HG02970 (cell line): ENCODE measurements around the gene ARL5A.

ENCODE experiments used
- ATAC-seq: cut with Tn5 transposase; IDR thresholded peaks from one replicate; pipeline ENCODE4 v1.9.1; 2021; ENCODE audit warnings: mild to moderate bottlenecking, moderate library complexity, moderate number of reproducible peaks; ENCODE audit not compliant: unreplicated experiment, low FRiP score

ARL5A gene

DNA sequence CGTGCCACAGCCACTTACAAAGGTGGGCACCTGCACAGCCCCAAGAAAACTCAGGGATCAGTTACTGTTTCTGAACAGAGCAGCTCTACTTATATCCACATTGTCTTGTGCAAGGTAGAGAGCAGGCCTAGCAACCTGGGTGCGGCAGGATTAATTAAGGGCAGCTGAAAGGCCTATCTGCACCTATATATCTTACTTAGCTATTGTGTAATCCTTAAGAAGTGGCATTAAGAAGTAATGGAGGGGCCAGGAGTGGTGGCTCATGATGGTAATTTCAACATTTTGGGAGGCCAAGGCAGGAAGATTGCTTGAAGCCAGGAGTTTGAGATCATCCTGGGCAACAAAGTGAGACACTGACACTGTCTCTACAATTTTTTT, 12.8 kb upstream of the ARL5A start:
- no peak for ATAC-seq

DNA sequence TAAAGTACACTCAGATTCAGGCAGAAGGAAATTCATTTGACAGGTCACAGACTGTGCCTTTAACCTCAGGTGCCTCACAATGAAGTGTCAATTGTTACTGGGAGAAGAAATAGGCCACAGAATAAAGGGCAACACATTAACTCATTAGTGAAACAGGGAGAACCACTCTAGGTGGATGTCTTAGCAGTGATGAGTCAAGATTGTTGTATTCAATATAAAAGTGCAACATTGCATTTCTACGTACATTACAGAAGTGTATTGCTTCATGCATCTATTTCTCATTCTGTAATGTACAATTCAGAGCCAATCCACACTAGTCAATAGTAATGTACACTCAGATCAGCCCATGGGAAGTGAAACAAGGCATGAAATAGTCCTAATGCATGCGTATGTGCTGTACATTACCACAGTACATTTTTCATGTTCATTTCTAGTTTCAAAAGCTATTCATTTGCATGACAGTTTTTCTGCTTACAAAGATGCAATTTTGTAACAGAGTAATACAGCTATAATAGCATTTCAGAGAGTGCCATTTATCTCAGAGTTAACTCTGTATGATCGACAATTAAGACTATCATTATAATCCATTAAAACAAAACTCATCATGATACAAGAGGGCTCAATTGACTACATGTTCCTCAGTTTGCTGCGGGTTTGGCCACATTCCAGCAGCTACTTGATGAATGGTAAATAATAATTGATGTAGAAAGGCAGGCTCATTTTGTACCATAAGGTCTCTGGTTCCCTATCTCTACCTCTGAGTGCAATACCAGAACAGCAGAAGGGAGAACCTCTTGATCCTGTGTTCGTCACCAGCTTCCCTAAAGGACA, 12.2 kb upstream of the ARL5A start:
- peak; percentile 97 for ATAC-seq

DNA sequence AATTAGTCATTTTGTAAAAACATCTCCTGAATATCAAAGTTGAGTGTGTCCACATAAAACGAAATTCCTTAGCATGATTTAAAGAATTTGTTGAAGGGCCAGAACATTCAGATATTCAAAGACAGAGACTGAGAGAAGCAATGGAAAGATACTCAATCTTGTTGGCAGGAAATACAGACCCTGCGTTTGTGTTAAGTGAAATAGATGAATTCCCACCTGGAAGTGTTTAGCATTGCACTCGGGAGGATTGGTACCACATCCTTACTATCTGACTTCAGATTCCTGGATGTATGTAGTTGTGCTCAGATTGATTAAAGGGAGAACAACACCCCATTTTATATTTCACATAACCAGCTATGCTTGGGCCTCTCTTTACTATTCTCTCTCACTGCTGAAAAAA, 9.7 kb upstream of the ARL5A start:
- ATAC-seq = no peak

DNA sequence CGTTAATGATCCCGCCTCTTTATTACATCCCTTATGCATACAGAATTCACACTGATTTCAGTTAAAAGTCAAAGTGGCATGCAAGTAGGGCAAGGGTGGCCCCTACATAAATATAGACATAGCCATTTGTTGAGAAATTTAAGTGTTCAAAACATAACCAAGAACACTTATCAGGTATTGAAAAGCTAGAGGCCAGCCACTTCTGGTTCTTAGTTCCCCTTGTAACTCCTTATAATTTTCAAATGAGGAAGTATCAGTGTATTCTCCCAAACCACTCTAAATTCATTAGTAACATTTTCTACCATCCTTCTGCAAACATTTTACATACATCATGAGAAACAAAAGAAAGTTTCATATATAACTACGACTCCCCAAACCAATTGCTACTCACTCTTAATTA, 5.8 kb upstream of the ARL5A start:
- ATAC-seq = no peak

DNA sequence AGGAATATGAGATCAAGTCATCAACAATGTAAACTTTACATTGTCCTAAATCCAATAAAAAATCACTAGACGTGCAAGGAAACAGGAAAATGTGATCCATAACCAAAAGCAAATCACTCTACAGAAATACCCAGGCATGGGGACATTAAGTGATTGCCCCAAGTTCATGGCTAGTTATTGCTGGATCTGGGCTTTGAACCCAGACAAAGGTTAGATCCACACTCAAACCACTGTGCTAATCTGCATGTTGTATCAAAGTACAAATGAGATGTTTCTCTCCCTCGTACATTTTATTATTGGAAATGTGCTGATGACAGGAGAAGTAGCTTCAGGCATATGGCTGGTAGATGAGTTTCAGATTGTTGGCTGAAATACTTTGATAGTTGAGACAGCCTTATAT, 2.7 kb upstream of the ARL5A start:
- ATAC-seq = no peak

DNA sequence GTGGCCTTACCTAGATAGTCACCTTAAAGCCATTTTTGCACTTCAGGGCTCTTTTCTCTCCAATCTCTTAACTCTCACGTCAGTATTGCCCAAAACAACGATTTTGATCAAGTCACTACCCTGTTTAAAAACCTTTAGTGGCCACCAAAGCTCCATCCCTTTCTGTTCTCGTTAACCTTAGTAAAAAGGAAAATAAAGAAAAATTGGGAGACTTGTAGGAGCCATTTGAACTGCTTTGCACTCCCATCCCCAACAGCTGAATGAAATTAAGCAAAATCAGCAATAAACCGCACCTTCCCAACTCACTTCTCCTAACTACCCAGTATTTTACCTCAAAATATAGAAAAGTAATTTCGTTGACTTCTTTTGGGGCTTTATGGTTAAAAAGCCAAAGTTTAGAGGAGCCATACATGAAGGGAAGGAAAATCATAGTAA, 686 bp upstream of the ARL5A start:
- no peak for ATAC-seq

DNA sequence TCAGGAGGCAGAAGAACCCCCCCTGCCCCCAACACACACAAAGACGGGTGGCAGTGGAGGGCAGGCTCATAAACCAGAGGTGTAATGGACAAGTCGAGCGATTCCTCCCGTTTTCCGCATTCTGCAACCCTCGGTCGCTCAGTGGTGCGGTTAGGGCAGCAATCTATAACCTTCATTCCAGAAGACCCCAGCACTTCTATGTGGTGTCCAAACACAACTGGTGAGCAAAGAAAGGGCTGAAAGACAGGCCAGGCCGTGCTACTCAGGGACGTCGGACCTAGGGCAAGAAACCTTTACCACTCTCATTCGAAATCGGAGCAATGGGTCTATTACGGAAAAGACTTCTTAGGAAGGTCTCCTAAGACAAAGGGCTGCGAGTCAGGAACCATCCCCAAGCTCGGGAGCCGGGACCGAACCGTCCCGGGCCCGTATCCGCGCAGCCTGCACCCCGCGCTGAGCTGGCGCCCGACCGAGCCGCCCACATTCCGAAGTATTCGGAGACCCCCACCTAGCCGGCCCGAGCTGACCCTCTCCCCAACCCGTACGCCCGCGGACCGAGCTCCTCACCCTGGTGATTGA, 568 bp downstream of the ARL5A start:
- ATAC-seq = peak; percentile 8

DNA sequence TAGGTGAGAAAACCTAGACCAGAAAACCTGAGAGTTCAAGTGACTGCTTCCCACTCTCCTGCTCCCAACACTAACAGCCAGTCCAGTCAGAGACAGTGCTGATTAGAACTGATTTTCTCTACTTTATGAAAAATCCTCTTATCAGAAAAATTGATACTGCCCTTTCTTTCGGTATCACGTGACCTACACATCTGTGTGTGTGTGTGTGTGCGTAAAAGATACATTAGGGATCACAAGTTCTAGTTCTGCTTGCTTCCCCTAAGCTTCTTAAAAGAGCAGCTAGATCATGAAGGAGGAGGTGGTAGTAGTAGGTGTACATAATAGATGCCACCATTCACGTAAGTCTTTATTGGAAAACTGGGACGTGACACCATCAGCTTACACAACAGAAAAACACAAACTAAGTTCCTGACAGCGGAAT, 1.5 kb downstream of the ARL5A start:
- ATAC-seq = no peak

DNA sequence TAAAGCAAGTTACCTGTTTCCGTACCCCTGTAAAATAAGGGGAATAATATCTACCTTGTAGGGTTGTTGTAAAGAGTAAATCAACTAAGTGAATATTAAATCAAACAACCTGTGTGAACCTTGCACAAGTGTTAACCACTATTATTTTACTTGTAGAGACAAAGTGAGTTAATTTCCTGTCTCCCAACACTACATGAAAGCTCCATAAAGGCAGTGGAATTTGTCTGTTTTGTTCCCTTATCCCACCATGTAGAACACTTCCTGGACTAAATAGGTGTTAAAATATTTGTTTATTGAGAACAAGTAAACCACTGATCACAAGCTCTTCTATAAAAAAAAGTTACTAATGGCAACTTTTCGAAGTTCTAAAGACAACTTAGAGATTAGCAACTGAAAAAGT, 3.3 kb downstream of the ARL5A start:
- no peak for ATAC-seq

DNA sequence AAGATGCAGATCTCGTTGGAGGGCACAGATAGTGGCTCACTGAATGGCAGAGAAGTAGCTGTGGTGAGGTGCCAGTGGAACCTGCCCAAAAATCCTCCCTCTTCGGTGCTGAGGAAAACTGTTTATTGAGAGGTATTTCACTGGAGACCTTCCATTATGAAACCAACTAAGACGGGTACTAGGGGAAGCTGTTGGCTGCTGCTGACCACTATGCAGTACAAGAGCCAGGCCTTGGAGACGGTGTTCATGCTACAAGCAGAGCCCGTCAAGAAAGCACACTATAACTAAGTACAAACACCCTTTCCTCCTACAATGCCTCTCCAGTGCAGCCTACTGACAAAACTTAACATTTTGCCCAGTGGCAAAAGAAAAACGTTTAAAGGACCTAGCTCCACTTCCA, 4.6 kb downstream of the ARL5A start:
- no peak for ATAC-seq

DNA sequence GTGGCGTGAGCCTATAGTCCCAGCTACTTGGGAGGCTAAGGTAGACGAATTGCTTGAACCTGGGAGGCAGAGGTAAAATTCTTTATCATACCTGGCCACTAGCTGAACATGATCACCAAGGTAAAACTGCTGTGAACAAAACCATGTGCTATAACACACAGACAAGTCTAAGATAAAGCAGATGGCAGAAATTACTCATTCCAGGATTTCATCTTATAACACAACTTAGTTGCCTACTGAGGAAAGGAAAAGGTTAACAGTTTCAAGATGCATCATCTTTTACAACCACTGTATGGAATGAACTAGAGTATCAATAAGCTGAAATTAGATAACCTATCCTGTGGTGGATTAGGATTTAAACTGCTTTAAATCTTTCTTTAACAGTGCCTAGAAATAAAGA, 8.3 kb downstream of the ARL5A start:
- no peak for ATAC-seq

DNA sequence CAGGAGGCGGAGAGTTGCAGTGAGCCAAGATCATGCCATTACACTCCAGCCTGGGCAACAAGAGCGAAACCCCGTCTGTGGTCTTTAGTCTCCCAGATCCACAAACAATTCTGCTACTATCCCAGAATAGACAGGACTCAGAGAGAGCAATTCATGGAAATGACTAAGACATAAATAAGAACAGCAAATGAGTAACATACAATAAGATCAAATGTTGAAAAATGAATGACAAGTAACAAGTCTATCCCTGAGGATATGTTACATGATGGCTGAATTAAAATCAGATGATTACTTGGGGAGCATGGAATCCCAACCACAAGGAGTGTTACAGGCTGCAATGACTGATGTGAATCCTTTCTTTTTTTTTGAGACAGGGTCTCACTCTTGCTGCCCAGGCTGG, 10.3 kb downstream of the ARL5A start:
- ATAC-seq = no peak

DNA sequence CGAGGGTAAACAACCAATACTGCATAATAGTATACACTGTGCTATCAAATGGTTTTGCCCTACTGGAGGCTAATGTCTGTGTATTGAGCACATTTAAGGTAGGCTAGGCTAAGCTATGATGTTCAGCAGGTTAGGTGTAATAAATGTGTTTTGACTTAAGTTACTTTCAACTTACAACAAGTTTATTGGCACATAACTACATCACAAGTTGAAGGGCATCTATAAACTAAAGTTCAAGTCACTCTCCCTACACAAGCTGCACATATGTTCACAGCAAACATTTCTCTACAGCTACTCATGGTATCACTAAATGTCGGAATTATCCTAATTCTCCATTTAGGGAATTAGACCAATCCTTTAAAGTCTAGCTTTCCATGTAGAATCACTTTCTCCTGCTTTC, 11.4 kb downstream of the ARL5A start:
- no peak for ATAC-seq

DNA sequence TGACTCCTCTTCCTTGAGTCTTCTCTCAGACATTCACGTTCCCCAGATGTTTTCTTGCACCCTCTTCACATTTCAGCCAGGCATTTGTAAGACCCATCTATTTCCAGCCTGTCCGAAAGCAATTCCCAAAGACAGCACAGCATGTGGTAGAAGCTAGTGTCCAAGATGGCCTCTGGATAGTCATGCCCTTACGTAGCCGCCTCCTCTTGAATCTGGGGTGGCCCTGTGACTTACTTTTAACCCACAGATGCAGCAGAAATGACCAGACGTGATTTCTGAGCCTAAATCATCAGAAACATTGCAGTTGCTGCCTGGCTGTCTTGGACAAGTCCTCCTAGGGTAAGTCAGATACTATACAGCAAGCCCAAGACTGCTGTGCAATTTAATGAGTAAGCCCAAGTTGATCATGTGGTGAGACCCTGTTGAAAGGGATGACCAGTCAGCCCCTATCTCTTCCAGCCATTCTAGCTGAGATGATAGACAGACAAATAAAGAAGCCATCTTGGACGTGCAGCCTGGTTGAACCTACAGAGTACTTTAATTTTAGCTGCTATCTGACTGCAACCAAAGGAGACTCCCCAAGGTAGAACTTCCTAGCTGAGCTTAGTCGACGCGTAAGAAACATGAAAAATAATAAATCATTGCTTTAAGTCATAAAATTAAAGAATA, 12.3 kb downstream of the ARL5A start:
- no peak for ATAC-seq

DNA sequence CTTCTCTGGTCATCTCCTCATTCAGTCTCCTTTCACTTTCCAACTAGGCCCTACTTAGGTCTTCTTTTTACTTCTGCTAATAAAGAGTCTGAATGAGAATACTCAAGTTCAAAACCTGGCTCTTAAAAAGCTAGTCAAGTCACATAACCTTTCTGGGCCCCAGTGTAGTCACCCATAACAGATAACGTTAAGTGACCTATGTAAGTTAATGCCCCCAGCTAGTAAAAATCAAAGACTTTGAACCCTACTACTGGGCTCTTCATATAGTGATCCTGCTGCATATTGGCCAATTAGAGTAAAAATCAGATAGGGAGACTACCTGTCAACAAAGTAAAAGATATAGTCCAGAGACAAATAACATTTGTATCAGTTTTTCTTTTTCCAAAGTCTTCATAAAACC, 17.7 kb downstream of the ARL5A start:
- ATAC-seq = no peak

DNA sequence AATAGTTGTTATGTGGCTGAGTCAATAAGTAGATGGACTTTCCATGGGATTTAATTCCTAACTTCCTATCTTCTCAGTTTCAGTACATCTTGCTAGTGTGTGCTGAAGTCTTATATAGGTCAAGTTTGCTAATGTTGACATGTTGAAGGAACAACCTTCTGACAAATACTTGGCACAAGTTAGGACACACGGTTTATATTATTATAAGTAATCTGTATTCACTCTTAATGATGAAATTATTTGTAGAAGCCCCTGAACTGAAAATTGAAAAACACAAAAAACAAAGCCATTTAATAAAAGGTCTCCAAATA, 19.2 kb downstream of the ARL5A start:
- no peak for ATAC-seq

DNA sequence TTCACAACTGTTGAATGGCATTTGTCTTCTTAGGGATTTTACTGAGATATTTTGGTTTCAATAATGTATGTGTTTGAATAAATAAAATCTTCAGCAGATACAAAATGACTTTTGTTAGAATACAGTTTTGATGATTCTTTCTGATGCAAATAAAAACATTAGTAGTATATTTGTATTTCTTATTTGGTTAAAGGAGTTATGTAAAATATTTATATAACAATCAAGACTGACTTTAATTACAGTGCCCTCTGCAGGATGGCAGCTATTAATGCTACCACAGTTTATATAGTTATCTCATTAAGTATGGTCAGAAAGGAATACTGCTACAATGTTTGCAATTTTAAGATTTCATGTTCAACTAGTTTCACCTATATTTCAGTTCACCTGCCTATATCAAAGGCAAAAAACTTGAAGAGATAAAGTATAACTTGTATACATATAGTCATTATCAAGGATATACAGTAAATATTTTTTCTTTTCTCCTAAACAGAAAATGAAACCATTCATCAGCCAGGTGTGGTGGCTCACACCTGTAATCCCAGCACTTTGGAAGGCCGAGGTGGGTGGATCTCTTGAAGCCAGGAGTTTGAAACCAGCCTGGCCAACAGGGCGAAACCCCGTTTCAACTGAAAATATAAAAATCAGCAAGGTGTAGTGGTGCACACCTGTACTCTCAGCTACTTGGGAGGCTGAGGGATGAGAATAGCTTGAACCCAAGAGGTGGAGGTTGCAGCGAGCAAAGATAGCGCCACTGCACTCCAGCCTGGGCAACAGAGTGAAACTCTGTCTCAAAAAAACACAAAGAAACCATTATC, 19.8 kb downstream of the ARL5A start:
- ATAC-seq = no peak

DNA sequence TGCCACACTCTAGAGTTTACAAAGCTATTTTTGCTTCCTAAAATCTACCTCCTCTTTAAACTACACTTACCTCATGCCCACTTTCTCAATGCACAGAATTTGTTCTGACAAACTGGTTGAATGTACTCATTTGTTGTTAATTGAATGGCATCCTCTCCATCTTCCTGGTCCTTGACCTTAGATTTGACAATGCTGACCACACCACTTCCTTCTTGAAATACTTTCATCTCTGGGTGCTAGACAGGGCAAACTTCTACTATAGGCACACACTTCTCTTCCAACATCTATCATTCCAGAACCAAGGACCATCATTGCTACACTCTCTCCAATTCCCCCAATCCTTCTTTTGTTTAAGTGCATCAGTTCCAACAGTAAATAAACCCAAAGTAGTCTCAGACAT, 22.3 kb downstream of the ARL5A start:
- ATAC-seq = no peak

DNA sequence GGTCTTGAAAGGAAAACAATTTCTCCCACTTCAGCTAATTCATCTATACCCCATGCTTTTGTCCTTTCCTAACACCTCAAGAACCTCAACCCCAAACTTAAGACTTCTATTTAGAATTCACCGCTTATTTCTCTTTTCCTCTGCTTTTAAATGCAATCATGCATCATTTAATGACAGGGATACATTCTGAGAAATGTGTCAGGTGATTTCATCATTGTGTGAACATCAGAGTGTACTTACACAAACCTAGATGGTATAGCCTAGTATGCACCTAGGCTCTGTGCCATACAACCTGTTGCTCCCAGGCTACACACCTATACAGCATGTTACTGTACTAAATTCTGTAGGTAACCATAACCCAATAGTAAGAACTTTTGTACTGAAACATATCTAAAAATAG, 22.9 kb downstream of the ARL5A start:
- ATAC-seq = no peak

DNA sequence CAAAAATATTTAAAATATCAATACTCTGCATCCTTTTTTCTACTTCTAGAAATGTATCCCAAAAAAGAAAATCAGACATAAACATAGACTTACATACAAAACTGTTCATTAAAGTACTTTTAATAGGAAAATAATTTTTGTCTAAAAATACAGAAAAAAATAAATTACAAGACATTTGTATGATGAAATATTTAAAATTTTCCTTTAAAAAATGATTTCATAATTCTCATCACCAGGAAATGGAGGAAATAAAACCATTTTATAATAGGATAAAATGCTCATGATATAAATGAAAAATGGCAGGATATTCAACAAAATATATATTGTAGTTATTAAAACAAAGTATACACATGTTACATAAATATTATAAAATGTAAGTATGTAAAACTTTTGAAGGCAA, 24.4 kb downstream of the ARL5A start:
- ATAC-seq = no peak

DNA sequence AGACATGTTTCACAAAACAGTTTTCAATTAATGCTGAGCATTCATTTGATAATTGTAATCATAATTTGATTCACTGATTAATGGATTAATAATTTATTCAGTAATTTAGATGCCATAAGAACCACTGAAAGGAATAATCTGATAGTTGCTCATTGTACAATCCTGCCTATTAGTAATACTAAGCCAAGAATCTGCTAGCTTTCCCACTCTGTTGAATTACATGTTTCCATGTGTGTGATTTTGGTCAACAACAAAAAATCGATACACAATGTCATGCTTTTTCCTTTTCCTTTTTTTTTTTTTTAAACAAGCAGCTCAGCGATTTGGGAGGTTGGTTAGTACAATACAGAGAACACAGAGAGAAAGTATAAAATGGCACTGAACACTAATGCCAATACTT, 25.9 kb downstream of the ARL5A start:
- no peak for ATAC-seq
